ENCODE measurements around the gene CACNA2D2.

CACNA2D2 gene

DNA sequence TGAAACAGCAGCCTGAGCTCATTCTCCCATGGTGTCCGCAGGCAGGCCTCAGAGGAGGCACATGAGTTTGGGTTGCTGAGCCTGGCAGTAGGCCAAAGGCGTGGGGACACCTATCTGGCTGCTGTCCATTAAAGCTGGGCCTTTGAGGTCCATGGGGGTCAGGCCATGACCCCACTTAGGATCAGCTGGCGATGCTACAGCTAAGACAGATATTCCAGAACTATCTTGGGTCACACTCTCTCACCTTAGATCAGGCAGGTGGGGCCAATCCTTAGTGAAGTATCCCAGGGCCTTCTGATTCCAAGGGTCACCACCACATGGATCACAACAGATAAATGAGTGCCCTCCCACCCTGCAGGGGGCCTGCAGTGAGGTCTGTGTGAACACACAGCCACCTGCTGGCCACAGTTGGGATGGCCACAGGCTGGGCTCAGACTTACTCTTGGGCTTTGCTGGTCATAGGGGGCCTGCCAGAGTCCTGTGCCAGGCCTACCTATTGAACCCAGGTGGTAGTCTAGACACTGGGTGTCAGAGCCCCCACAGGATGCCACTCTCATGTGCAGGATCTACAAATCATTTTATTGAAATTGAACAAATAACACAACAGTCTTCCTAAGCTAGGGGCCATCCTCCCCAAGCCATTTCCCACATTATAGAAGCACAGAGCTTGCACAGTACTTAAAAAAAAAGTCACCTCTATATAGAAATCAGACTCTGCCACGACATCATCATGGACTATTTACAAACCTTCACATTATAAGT lies 178.9 kb downstream of the CACNA2D2 start:
- DNase-seq, result peak; percentile 73 to 85 (median 76)

DNA sequence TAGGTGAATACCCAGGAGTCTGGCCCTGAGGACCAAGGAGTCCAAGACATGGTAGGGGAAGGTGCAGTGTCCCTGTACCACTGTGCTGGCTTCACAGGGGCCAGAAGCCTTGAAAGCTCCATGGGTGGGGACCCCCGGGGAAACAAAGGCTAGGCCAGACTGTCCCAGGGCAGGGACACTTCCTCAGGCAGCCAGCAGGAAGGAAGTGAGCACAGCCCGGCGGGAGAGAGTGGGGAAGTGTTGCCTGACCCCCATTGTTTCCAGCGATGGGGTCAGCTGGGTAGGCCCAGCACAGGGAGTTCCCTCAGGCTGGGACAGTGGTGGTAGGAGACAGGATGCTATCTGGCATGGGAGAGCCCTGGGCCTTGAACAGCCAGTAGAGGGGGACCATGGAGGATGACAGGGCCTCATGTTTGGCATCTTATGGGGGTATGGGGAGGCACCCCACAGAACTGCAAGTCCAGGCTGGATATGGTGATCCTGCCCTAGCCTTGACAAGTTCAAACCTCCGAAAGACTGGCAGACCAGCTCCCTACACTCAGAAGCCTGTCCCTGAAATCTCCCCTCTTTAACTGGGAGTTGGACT lies 179.7 kb downstream of the CACNA2D2 start:
- DNase-seq, result peak in 1 of 3 donors; percentile 44

DNA sequence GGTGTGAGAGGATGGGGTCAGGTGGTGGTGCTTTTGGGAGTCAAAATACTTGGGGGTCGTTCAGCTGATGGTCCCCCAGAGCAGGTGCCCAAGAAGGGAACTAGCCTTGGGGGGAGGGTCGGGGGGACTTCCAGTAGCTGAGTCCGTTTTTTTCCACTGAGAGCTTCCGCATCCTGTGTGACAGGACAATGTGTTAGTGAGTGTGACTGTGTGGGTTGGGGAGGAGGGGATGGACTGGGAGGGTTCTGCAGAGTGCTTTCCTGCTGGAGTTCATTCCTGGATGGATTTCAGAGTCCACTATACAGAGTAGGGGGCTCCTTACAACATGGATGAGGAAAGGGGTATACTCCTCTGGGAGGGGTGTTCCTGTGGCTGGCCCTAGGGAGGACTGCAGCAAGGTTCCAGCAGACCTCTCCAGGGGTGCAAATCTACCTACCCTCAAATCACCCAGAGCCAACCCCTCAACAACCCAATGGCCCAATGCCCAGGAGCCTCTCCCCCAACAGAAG lies 180.3 kb downstream of the CACNA2D2 start:
- peak; percentile 68 to 77 (median 73) for DNase-seq

DNA sequence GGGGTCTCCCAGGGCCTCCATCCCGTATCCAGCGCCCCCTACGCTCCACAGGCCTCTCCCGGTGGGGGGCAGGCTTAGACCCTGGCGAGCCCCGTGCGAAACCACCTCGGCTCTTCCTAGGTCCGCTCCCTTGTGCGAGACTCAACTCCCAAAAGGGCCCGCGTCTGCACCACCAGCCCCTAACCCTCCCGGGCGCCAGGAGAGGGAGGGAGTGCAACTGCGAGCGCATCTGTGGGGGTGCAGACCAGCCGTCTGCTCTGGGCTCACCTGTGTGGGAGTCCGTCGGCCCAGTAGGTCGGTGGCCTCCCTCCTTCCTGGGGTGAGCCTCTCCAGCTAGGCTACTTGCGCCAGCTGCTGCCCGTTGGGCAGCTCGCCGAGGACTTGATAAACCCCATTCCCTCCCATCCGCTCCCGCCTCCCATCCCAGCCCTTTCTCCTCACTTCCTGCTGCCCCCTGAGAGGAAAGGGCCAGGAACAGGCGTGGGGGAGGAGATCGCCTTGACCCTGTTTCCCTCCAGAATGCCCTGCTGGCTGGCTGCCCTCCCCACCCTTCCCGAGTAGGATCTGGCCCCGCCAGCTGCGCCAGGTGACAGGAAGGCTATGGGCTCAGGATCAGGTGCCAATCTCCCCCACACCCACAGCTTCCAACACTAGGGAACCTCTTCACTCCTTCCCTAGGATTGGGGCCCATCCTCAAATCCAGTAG lies 180.9 kb downstream of the CACNA2D2 start, which contains the start of gene HYAL2:
TSS of gene HYAL2 (minus strand) at position 360 of the 706 bp plus-strand sequence. CDS start 2,256 bp downstream, outside the sequence.
- no peak for DNase-seq

DNA sequence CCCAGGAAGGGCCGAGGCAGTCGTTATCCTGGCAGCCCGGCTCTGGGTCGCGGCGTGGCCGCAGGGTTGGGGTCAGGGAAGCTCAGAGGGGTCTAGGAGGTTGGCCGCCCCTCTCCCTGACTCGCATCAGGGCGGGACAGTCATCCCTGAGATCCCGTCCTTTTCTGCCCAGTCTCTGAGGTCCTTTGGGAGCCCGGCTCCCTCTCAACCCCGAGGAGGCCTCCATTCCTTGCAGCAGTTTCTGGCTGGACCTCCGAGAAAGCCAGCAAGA lies 181.4 kb downstream of the CACNA2D2 start:
- no peak for DNase-seq

DNA sequence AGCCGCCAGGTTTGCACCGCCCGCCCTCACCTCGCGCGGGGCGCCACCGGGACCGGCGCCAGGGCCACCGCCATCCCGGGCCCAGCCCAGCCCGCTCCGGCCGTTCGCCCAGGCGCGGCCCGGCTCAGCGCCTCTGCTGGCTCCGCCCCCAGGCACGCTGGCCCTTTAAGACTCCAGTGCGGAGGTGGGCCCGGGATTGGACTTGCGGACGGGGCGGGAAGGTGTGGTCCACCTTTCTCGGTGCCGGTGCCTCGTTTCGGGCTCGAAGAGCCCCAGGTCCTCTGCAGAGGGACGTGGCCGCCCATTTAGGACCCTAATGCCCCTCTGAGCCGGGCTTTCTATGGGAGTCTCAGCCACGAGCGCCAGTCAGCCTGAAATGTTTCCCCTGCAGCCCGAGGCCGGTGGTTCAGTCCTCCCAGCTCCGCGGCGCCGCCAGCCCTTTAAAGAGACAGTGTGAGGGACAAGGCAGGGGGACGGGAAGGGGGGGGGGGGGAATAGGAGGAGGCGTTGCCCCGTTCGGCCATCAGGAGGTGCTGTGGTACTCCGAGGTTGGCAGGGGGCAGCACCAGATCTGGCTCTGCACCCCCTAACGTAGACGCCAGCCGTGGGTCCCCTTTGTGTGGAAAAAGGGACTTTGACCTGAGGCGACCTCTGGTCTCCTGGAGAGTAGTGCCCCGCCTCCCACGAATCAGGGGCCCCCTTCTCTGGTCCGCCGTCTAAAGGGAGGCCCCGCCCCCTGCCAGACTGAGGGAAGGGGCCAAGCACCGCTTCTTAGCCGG lies 181.9 kb downstream of the CACNA2D2 start:
- DNase-seq, result peak; percentile 86 to 95 (median 92)

GRCh38 chr3:50320853-50321335 lies 182.5 kb downstream of the CACNA2D2 start:
- DNase-seq, result peak; percentile 62 to 90 (median 77)

GRCh38 chr3:50319894-50320625 lies 183.4 kb downstream of the CACNA2D2 start:
- DNase-seq, result no peak

DNA sequence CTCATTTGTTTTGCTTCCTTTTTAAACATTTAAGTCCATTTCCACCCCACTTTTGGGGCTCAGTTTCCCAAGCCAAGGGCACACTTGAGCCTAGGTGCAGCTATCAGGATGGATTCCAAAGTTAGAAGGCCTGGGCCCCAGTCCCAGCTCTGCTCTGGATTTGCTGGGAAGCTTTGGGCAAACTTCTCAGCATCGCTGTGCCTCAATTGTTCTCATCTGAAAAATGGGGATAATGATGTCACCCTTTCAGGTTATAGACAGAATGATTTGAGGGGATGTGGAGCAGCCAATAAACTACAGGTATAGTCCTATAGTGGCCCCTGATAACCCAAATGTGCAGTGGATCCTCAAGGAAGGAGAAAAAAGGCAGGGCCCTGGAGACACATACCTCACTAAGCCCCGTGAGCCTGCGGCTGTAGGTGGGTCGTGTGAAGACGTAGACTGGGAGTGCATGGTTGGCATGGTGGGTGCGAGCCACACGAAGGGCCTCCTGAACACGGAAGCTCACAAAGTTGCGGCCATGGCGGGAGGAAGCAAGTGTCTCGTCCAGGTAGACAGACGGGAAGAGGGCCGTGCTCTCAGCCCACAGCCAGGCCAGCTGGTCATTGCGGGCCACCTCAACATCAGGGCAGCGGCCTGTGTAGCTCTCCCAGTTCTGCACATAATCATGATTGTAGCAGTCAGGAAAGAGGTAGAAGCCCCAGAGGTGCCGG lies 184.1 kb downstream of the CACNA2D2 start:
- DNase-seq, result no peak

- DNase-seq, result peak; percentile 35 to 44 (median 39)
Measured at GRCh38 chr3:50318615-50319014, 184.8 kb downstream of the CACNA2D2 start.

- DNase-seq, result no peak
Measured at GRCh38 chr3:50318163-50318562, 185.3 kb downstream of the CACNA2D2 start.

GRCh38 chr3:50317300-50317699 lies 186.1 kb downstream of the CACNA2D2 start:
- no peak for DNase-seq

DNA sequence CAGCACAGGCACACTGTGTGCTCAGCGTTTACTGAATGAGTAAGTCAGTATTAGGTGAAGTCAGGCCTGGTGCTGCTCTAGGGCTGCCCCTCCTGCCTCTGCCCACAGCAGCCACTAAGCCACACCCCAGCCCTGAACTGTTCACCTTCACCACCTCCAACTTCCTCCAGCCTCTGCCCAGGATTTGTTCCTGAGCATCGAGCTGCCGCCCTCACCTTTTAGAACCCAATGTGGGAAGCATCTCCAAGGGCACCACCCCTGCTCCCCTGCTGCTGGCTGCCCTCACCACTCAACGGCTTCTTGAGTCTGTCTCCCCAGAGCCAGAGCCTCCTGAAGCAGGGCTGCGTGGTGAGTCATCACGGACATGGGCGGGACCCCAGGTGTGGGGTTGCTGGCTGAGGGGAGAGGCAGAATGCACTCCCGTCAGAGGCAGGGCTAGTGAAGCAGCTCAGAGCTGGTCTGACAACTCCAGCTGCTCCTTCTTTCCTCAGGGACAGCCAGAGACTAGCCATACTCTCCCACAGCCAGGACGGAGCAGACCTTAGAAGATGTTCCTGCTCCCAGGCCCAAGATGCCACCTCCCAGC lies 186.7 kb downstream of the CACNA2D2 start:
- DNase-seq, result no peak

- DNase-seq, result no peak
Measured at GRCh38 chr3:50314816-50315215, 188.6 kb downstream of the CACNA2D2 start.

DNA sequence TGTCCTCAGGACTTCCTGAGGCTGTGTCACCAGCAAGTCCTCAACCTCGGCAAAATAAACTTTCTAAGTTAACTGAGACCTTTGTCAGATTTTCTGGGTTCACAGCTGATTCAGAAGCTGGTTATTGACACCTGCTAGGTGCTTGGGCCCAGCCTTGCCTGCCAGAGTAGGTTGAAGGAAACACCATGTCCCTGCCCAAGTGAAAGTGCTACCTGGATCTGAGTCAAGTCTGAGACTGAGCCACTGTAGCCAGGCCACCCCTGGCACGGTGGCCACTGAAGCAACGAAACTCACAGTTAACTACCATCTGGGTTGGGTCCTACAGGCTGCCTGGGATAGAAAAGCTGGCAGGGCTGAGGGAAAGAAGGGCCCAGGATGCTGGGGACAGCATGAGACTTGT lies 189.1 kb downstream of the CACNA2D2 start:
- DNase-seq, result no peak

Measured in suppressor macrophage treated with lipopolysaccharide for 1 hour (primary cell).